Panc1 (cell line): Measurements from ENCODE around the gene EVC.

Source experiments
- CTCF ChIP-seq: fragments of 450-650 bp; IDR thresholded peaks from 2 replicates; pipeline ENCODE4 v1.5.1; 2017; ENCODE audit warnings: mild to moderate bottlenecking
- POLR2AphosphoS5 ChIP-seq: IDR thresholded peaks from 2 replicates; pipeline ENCODE4 v1.6.1; 2012; ENCODE audit warnings: mild to moderate bottlenecking, low read depth, low read length, moderate library complexity
- REST ChIP-seq, 2 experiments: IDR thresholded peaks; 2 replicates each; pipeline ENCODE4 v1.6.1; 2011 to 2012; ENCODE audit warnings: low read depth in 2 of 2, control low read depth in 1 of 2, low read length in 1 of 2, mild to moderate bottlenecking in 1 of 2, moderate library complexity in 1 of 2; ENCODE audit not compliant: insufficient read depth in 1 of 2

- TF ChIP-seq POLR2AphosphoS5 (no peak), REST (IDR thresholded peaks at IDR 0.05; ENCODE audit: insufficient read depth in 1 of 2, low read depth in 2 of 2, low read length in 1 of 2) (no peak), CTCF (no peak)
These were observed 105.1 kb downstream of the EVC start for GRCh38 chr4:5816101-5816500.
